ENCODE data around the gene UPK3B. TPM values are rescaled to one million over a fixed set of nuclear protein-coding genes. Genes with fewer than 3 reads are reported as not detected.
"Not testable (repeated sequence)": the region's sequence is repeated elsewhere in the genome, so short reads cannot be mapped to it uniquely, and the experiment has no call there.

UPK3B gene
- total and polyA plus RNA-seq, 4 experiments from 2014 or later, result 2.7 to 3.3 TPM; not detected in 2

- H3K9me3 ChIP-seq (ENCODE audit: control insufficient read depth in 1 of 2, low read length in 2 of 2); H3K4me1 Mint-ChIP-seq; H3K4me3 ChIP-seq (ENCODE audit: low read length in 2 of 2); H3K27me3 ChIP-seq (ENCODE audit: insufficient read depth, low read length); H3K4me3 Mint-ChIP-seq; H3K27ac ChIP-seq (ENCODE audit: low read depth, low read length); H3K27ac Mint-ChIP-seq; intact Hi-C loops (cut with micrococcal nuclease); CTCF ChIA-PET (ENCODE audit: partially characterized antibody); H3K27me3 Mint-ChIP-seq; H3K36me3 ChIP-seq (ENCODE audit: insufficient read depth, low read length); H3K4me1 ChIP-seq (ENCODE audit: insufficient read depth, low read length); H3K9me3 Mint-ChIP-seq; POLR2A ChIA-PET (ENCODE audit: partially characterized antibody); DNase-seq: not testable (repeated sequence)
- H3K36me3 Mint-ChIP-seq, result peaks cover 0 to 14% of the 10 kb centered on the region in 2 donors
Observed at GRCh38 chr7:76497918-76498582, 12.3 kb upstream of the UPK3B start.

GRCh38 chr7:76498583-76499200 is 11.7 kb upstream of the UPK3B start:
- H3K27ac ChIP-seq (ENCODE audit: low read depth, low read length); H3K27me3 Mint-ChIP-seq; H3K4me3 Mint-ChIP-seq; H3K4me3 ChIP-seq (ENCODE audit: low read length in 2 of 2); H3K27me3 ChIP-seq (ENCODE audit: insufficient read depth, low read length); DNase-seq; H3K4me1 ChIP-seq (ENCODE audit: insufficient read depth, low read length); POLR2A ChIA-PET (ENCODE audit: partially characterized antibody); H3K9me3 Mint-ChIP-seq; H3K9me3 ChIP-seq (ENCODE audit: control insufficient read depth in 1 of 2, low read length in 2 of 2); CTCF ChIA-PET (ENCODE audit: partially characterized antibody); H3K36me3 ChIP-seq (ENCODE audit: insufficient read depth, low read length); H3K4me1 Mint-ChIP-seq; H3K27ac Mint-ChIP-seq; intact Hi-C loops (cut with micrococcal nuclease): not testable (repeated sequence)
- H3K36me3 Mint-ChIP-seq, result peaks cover 0 to 14% of the 10 kb centered on the region in 2 donors

- CTCF ChIA-PET (ENCODE audit: partially characterized antibody); H3K27me3 Mint-ChIP-seq; DNase-seq; H3K4me3 ChIP-seq (ENCODE audit: low read length in 2 of 2); H3K27ac ChIP-seq (ENCODE audit: low read depth, low read length); POLR2A ChIA-PET (ENCODE audit: partially characterized antibody); H3K9me3 ChIP-seq (ENCODE audit: control insufficient read depth in 1 of 2, low read length in 2 of 2); H3K4me1 ChIP-seq (ENCODE audit: insufficient read depth, low read length); H3K4me3 Mint-ChIP-seq; H3K4me1 Mint-ChIP-seq; H3K9me3 Mint-ChIP-seq; H3K36me3 ChIP-seq (ENCODE audit: insufficient read depth, low read length); H3K27me3 ChIP-seq (ENCODE audit: insufficient read depth, low read length); intact Hi-C loops (cut with micrococcal nuclease): not testable (repeated sequence)
- Mint-ChIP-seq H3K36me3 (peaks cover 0 to 14% of the 10 kb centered on the region in 2 donors), H3K27ac (peak overlapping the region in 1 of 7 donors; percentile 18)
Observed at GRCh38 chr7:76499201-76499923, 11.0 kb upstream of the UPK3B start.

- CTCF ChIA-PET (ENCODE audit: partially characterized antibody); H3K4me1 ChIP-seq (ENCODE audit: insufficient read depth, low read length); H3K36me3 ChIP-seq (ENCODE audit: insufficient read depth, low read length); DNase-seq; H3K4me3 Mint-ChIP-seq; intact Hi-C loops (cut with micrococcal nuclease); H3K27ac Mint-ChIP-seq; H3K27me3 Mint-ChIP-seq; H3K9me3 ChIP-seq (ENCODE audit: control insufficient read depth in 1 of 2, low read length in 2 of 2); H3K4me1 Mint-ChIP-seq; H3K9me3 Mint-ChIP-seq; POLR2A ChIA-PET (ENCODE audit: partially characterized antibody); H3K4me3 ChIP-seq (ENCODE audit: low read length in 2 of 2); H3K27me3 ChIP-seq (ENCODE audit: insufficient read depth, low read length); H3K27ac ChIP-seq (ENCODE audit: low read depth, low read length): not testable (repeated sequence)
- peaks cover 3 to 17% of the 10 kb centered on the region in 2 donors for H3K36me3 Mint-ChIP-seq
Observed at GRCh38 chr7:76499924-76500241, 10.5 kb upstream of the UPK3B start.

- H3K36me3 ChIP-seq (ENCODE audit: insufficient read depth, low read length); H3K4me1 ChIP-seq (ENCODE audit: insufficient read depth, low read length); H3K27me3 Mint-ChIP-seq; CTCF ChIA-PET (ENCODE audit: partially characterized antibody); H3K9me3 ChIP-seq (ENCODE audit: control insufficient read depth in 1 of 2, low read length in 2 of 2); H3K4me3 ChIP-seq (ENCODE audit: low read length in 2 of 2); intact Hi-C loops (cut with micrococcal nuclease); H3K27ac ChIP-seq (ENCODE audit: low read depth, low read length); H3K27me3 ChIP-seq (ENCODE audit: insufficient read depth, low read length); POLR2A ChIA-PET (ENCODE audit: partially characterized antibody); H3K27ac Mint-ChIP-seq; DNase-seq; H3K4me1 Mint-ChIP-seq; H3K9me3 Mint-ChIP-seq; H3K4me3 Mint-ChIP-seq: not testable (repeated sequence)
- peaks cover 3 to 21% of the 10 kb centered on the region in 2 donors for H3K36me3 Mint-ChIP-seq
Observed at GRCh38 chr7:76502224-76502623, 8.1 kb upstream of the UPK3B start.

GRCh38 chr7:76502836-76503235 is 7.5 kb upstream of the UPK3B start:
- H3K36me3 Mint-ChIP-seq, result peaks cover 3 to 21% of the 10 kb centered on the region in 2 donors
- H3K27ac ChIP-seq (ENCODE audit: low read depth, low read length); H3K4me3 ChIP-seq (ENCODE audit: low read length in 2 of 2); intact Hi-C loops (cut with micrococcal nuclease); H3K9me3 ChIP-seq (ENCODE audit: control insufficient read depth in 1 of 2, low read length in 2 of 2); H3K27ac Mint-ChIP-seq; H3K36me3 ChIP-seq (ENCODE audit: insufficient read depth, low read length); DNase-seq; H3K27me3 ChIP-seq (ENCODE audit: insufficient read depth, low read length); H3K9me3 Mint-ChIP-seq; CTCF ChIA-PET (ENCODE audit: partially characterized antibody); H3K4me1 Mint-ChIP-seq; H3K4me1 ChIP-seq (ENCODE audit: insufficient read depth, low read length); POLR2A ChIA-PET (ENCODE audit: partially characterized antibody); H3K4me3 Mint-ChIP-seq; H3K27me3 Mint-ChIP-seq: not testable (repeated sequence)

DNA sequence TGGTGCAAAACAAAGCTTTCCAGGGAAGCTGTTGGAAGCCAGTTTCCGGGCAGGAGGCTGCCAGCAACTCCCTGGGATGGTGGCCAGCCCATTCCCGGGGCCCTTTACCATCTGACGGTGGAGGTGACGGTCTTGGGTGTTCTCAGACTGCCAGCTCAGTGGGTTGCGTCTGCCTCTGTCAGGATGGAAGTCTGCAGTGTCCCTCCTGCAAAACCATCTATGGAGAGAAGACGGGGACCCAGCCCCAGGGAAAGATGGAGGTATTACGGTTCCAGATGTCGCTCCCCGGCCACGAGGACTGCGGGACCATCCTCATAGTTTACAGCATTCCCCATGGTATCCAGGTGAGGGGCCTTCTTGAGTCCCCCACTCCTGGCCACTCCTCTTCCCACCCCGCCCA is 7.1 kb upstream of the UPK3B start:
- H3K9me3 ChIP-seq (ENCODE audit: control insufficient read depth in 1 of 2, low read length in 2 of 2); H3K9me3 Mint-ChIP-seq; intact Hi-C loops (cut with micrococcal nuclease); DNase-seq; H3K4me3 Mint-ChIP-seq; H3K4me3 ChIP-seq (ENCODE audit: low read length in 2 of 2); H3K4me1 ChIP-seq (ENCODE audit: insufficient read depth, low read length); H3K4me1 Mint-ChIP-seq; H3K27me3 ChIP-seq (ENCODE audit: insufficient read depth, low read length); H3K27ac Mint-ChIP-seq; H3K27me3 Mint-ChIP-seq; H3K36me3 ChIP-seq (ENCODE audit: insufficient read depth, low read length); CTCF ChIA-PET (ENCODE audit: partially characterized antibody); H3K27ac ChIP-seq (ENCODE audit: low read depth, low read length); POLR2A ChIA-PET (ENCODE audit: partially characterized antibody): not testable (repeated sequence)
- peaks cover 3 to 21% of the 10 kb centered on the region in 2 donors for H3K36me3 Mint-ChIP-seq
